Fibroblast of lung (primary cell): ENCODE results near the gene TRAF5.

ENCODE experiments used
- CTCF ChIP-seq, 2 donors: IDR thresholded peaks in 1 of 2; conservative IDR thresholded peaks in 1 of 2; 1 replicate in 1 of 2; 2 replicates in 1 of 2; pipeline ENCODE4 v1.5.1; 2011 to 2012; ENCODE audit warnings: low read length in 2 of 2, control low read depth in 1 of 2, inconsistent platforms in 1 of 2, low read depth in 1 of 2, mild to moderate bottlenecking in 1 of 2
- EZH2 ChIP-seq: IDR thresholded peaks from 2 replicates; pipeline ENCODE4 v1.5.1; 2012; ENCODE audit warnings: low read length, control low read depth, mild to moderate bottlenecking; ENCODE audit errors: missing control alignments

DNA sequence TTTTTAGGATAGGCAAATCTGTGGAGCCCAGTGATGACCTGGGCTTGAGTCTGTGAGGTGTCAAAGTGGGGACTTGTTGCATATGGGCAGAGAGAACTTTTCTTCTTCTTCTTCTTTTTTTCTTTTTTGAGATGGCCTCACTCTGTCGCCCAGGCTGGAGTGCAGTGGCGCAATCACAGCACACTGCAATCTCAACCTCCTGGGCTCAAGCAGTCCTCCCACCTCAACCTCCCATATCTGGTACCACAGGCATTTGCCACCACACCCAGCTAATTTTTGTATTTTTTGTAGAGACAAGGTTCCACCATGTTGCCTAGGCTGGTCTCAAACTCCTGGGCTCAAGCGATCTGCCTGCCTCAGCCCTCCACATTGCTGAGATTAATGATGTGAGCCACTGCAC, 85.0 kb downstream of the TRAF5 start:
- TF ChIP-seq CTCF (conservative IDR thresholded peaks at IDR 0.05 in 1 of 2, IDR thresholded peaks at IDR 0.05 in 1 of 2; ENCODE audit: low read depth in 1 of 2, low read length in 2 of 2) = no peak
- TF ChIP-seq EZH2 = no peak
